MM.1S (cell line): ENCODE measurements around the gene PLEK.

Source experiments
- DNase-seq: peaks from one replicate; pipeline ENCODE4 v3.0.0-alpha.2; 2015
- H2AFZ ChIP-seq: fragments of 300-600 bp; sonication (generic); 2 replicates; pipeline ENCODE4 v1.6.0; 2016; ENCODE audit warnings: antibody characterized with exemption, low read length
- H3F3A ChIP-seq: fragments of 300-600 bp; sonication (generic); 2 replicates; pipeline ENCODE4 v1.6.1; 2016; ENCODE audit warnings: mild to moderate bottlenecking, antibody characterized with exemption, low read length, moderate library complexity, mixed read lengths; ENCODE audit not compliant: insufficient read depth
- H3K27ac ChIP-seq: fragments of 300-600 bp; sonication (generic); 2 replicates; pipeline ENCODE4 v1.5.1; 2016; ENCODE audit warnings: mild to moderate bottlenecking, low read length
- H3K27me3 ChIP-seq: fragments of 300-600 bp; sonication (generic); replicated peaks from 2 replicates; pipeline ENCODE4 v1.6.0; 2016; ENCODE audit warnings: low read length; ENCODE audit not compliant: insufficient read depth
- H3K36me3 ChIP-seq: fragments of 300-600 bp; sonication (generic); replicated peaks from 2 replicates; pipeline ENCODE4 v1.6.1; 2016; ENCODE audit warnings: mild to moderate bottlenecking, low read length, mixed read lengths; ENCODE audit not compliant: insufficient read depth
- H3K4me1 ChIP-seq: fragments of 300-600 bp; sonication (generic); 2 replicates; pipeline ENCODE4 v1.6.1; 2016; ENCODE audit warnings: low read length, mixed read lengths
- H3K4me2 ChIP-seq: fragments of 300-600 bp; sonication (generic); 2 replicates; pipeline ENCODE4 v1.6.0; 2016; ENCODE audit warnings: low read depth, low read length
- H3K4me3 ChIP-seq: fragments of 300-600 bp; sonication (generic); 2 replicates; pipeline ENCODE4 v1.5.1; 2016; ENCODE audit warnings: low read length, mixed read lengths
- H3K79me2 ChIP-seq: fragments of 300-600 bp; sonication (generic); 2 replicates; pipeline ENCODE4 v1.6.1; 2016; ENCODE audit warnings: mixed run types, low read length, mixed read lengths
- H3K9ac ChIP-seq: fragments of 300-600 bp; sonication (generic); 2 replicates; pipeline ENCODE4 v1.6.1; 2016; ENCODE audit warnings: low read length, mixed read lengths
- H3K9me2 ChIP-seq: fragments of 300-600 bp; sonication (generic); replicated peaks from 2 replicates; pipeline ENCODE4 v1.6.1; 2016; ENCODE audit warnings: mild to moderate bottlenecking, low read length, mixed read lengths; ENCODE audit not compliant: insufficient read depth
- H3K9me3 ChIP-seq: fragments of 300-600 bp; sonication (generic); replicated peaks from 2 replicates; pipeline ENCODE4 v1.6.1; 2016; ENCODE audit warnings: mild to moderate bottlenecking, low read length, mixed read lengths; ENCODE audit not compliant: insufficient read depth
- H4K20me1 ChIP-seq: fragments of 300-600 bp; sonication (generic); 2 replicates; pipeline ENCODE4 v1.6.1; 2016; ENCODE audit warnings: mild to moderate bottlenecking, low read length, moderate library complexity, mixed read lengths; ENCODE audit not compliant: insufficient read depth
- CTCF ChIP-seq: fragments of 300-600 bp; sonication (generic); IDR thresholded peaks from 2 replicates; pipeline ENCODE4 v1.5.1; 2016; ENCODE audit warnings: antibody characterized with exemption, low read length, mixed read lengths
- EZH2 ChIP-seq: fragments of 300-600 bp; sonication (generic); optimal IDR thresholded peaks from 2 replicates; pipeline ENCODE3; 2017; ENCODE audit warnings: low read depth, mild to moderate bottlenecking, antibody characterized with exemption, low read length, mixed read lengths
- EZH2phosphoT487 ChIP-seq: fragments of 300-600 bp; sonication (generic); IDR thresholded peaks from 2 replicates; pipeline ENCODE4 v1.6.1; 2018; ENCODE audit warnings: antibody characterized with exemption, low read length

Gene PLEK

GRCh38 chr2:68318914-68319397, 46.1 kb upstream of the PLEK start:
- no peaks in the 10 kb centered on the region for H3K9me2 ChIP-seq
- H3K79me2 ChIP-seq, result no peaks in the 10 kb centered on the region
- peak overlapping the region; percentile 60 for H3K4me3 ChIP-seq
- H4K20me1 ChIP-seq, result no peaks in the 10 kb centered on the region
- H3K4me2 ChIP-seq, result peak overlapping the region; percentile 87
- no peaks in the 10 kb centered on the region for H3K27me3 ChIP-seq
- H3K27ac ChIP-seq, result no peak overlapping the region
- H2AFZ ChIP-seq, result peak overlapping the region; percentile 71
- no peak for DNase-seq
- H3F3A ChIP-seq, result no peaks in the 10 kb centered on the region
- H3K36me3 ChIP-seq, result no peaks in the 10 kb centered on the region
- no peak overlapping the region for H3K9ac ChIP-seq
- no peaks in the 10 kb centered on the region for H3K9me3 ChIP-seq
- H3K4me1 ChIP-seq, result 0 out of 2 replicates have a peak, but pooled peaks cover 5% of the 10 kb centered on the region
- TF ChIP-seq EZH2, result no peak
- TF ChIP-seq CTCF, result no peak
- TF ChIP-seq EZH2phosphoT487, result no peak

GRCh38 chr2:68319398-68320117, 45.5 kb upstream of the PLEK start, which contains the start of gene CNRIP1:
TSS of gene CNRIP1 (minus strand) at chr2:68319949. CDS start at chr2:68319400, 549 bp downstream.
- Histone ChIP-seq H3K4me3 (peak within 1 kb of the TSS; percentile 60), H3K4me1 (0 out of 2 replicates have a peak, but pooled peaks cover 5% of the 10 kb centered on the region), H3K27me3 (no peaks in the 10 kb centered on the region), H3K9me2 (no peaks in the 10 kb centered on the region), H3K4me2 (peak within 1 kb of the TSS; percentile 87), H2AFZ (peak within 1 kb of the TSS; percentile 71), H3K79me2 (no peaks in the 10 kb centered on the region), H3K36me3 (no peaks in the 10 kb centered on the region), H3K27ac (no peak within 1 kb of the TSS), H4K20me1 (no peaks in the 10 kb centered on the region), H3K9ac (no peak within 1 kb of the TSS), H3F3A (no peaks in the 10 kb centered on the region), H3K9me3 (no peaks in the 10 kb centered on the region)
- no peak for DNase-seq
- TF ChIP-seq EZH2phosphoT487, result no peak
- TF ChIP-seq CTCF, result no peak
- no peak for TF ChIP-seq EZH2

- Histone ChIP-seq H3K4me1 (0 out of 2 replicates have a peak, but pooled peaks cover 5% of the 10 kb centered on the region), H2AFZ (peak overlapping the region; percentile 71; the same call in 1 of the 2 replicates), H3K36me3 (no peaks in the 10 kb centered on the region), H3K4me3 (no peak overlapping the region), H3K27ac (no peak overlapping the region), H3K79me2 (no peaks in the 10 kb centered on the region), H3K9ac (no peak overlapping the region), H3K9me3 (no peaks in the 10 kb centered on the region), H3K9me2 (no peaks in the 10 kb centered on the region), H3K27me3 (no peaks in the 10 kb centered on the region), H4K20me1 (no peaks in the 10 kb centered on the region), H3K4me2 (peak overlapping the region; percentile 87; the same call in 1 of the 2 replicates), H3F3A (no peaks in the 10 kb centered on the region)
- no peak for DNase-seq
- no peak for TF ChIP-seq EZH2
Measured at GRCh38 chr2:68320118-68320641, 44.9 kb upstream of the PLEK start.
